Activated CD4-positive, alpha-beta T cell treated with anti-CD3 and anti-CD28 coated beads, Interleukin-2, amount 50 U/mL, for 16 hours (primary cell): ENCODE data around the gene PHF11.

ENCODE experiments used
- DNase-seq: peaks from one replicate; pipeline ENCODE4 v3.0.0-alpha.2; 2020

The PHF11 gene

DNA sequence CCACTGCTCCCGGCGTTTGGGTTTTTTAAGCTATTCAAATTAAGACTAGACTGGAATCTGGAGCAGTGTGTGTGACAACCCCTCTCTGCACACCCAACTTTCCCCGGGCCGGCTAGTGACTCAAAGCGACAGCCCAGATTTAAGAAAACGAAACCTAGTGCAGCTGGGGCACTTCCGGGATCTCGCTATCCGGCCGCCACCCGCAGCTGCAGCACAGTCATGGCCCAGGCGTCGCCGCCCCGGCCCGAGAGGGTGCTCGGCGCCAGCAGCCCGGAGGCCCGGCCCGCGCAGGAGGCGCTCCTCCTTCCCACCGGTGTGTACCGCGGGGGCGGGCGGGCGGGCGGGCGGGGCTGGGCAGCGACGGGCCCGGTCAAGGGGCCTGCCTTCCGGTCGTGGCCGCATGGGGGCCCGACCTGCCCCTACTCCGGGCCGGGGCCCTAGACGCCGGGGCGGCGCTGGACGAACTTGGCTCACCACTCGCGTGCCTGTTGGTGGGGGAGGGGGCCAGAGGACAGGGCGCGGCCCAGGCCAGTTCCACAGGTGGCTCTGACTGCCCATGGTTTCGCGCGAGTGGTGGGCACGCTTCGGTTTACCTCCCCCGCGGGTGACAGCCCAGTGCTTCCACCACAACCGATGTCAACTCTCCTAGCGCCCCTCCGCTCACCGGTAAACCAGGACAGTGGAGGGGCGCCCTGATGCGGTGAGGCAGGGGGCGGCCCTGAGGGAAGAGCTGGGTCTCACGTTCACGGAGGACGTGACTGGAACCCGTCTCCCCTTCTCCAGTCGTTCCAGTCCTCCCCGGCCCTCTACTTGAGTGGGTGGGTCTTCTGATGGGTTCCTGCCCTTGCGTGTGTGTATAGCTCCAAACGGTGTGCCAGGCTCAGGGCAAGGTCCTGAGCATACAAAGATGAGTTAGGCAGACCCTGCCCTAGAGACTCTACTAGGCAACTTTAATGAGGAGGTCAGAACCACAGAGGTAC, at the start of gene PHF11:
TSS of gene PHF11 (plus strand) at position 171 of the 980 bp plus-strand sequence. CDS start at position 220, 49 bp downstream.
- DNase-seq: peak; percentile 94

- DNase-seq: no peak
These were observed 49.3 kb upstream of the PHF11 start for GRCh38 chr13:49446473-49446872.

DNA sequence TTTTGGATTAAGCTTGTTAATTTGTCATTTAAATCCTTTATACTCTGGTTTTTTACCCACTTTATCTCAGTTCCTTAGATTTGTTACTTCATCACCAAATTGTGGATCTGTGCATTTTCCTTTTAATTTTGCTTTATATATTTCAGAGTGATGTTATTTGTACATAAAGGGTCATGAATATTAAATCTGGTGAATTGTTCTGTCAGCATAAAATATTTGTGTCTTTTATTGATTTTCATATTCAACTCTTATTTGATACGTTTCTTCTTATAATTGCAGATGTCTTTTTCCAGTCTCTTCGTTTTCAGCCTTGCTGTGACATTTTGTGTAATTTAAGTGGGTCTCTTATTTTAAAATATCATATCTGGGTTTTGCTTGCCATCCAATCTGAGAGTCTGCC, 47.0 kb upstream of the PHF11 start:
- no peak for DNase-seq

GRCh38 chr13:49450105-49450819, 45.5 kb upstream of the PHF11 start:
- peak; percentile 39 for DNase-seq

GRCh38 chr13:49452725-49453457, 42.9 kb upstream of the PHF11 start:
- DNase-seq: no peak

GRCh38 chr13:49453465-49453864, 42.3 kb upstream of the PHF11 start:
- DNase-seq: no peak

DNA sequence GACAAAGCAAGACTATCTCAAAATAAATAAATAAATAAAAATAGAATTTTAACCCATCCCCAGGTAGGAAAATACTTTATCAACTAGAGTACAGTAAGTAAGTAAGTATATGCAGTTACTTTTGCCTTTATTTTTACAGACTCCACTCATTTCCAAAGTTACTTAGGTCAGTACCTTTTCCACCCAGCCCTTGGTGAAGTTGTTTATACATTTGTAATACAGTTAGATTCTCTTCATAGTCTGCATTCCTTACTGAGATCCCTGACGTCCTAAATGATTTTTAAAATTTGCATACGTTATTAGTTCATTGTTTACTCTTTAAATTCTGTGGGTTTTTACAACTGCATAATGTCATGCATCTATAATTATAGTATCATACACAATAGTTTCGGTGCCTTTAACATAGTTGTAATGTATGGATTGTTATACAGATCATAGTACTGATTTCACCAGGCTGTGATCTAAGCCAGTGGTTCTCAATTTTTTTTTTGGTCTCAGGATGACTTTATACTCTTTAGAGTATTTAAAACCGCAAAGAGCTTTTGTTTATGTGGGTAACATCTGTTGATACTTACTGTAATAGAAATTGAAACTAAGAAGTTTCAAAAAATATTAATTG, 41.3 kb upstream of the PHF11 start:
- DNase-seq: peak; percentile 71

DNA sequence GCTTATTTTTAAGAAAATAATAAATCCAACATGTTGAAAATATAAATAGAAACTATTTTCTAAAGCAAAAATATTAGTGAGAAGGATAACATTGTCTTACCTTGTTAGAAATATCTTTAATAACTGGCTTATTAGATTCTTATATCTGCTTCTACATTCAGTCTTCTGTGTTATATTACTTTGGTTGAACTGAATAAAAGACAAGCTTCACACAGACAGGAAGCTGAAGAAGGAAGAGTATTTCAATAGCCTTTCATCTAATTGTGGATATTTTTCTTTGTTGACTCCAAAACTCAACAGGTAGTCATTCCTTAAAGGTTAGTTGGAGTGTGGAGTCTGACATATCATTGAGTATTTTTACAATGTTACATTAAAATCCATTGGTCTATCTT, 40.8 kb upstream of the PHF11 start:
- DNase-seq: no peak

DNA sequence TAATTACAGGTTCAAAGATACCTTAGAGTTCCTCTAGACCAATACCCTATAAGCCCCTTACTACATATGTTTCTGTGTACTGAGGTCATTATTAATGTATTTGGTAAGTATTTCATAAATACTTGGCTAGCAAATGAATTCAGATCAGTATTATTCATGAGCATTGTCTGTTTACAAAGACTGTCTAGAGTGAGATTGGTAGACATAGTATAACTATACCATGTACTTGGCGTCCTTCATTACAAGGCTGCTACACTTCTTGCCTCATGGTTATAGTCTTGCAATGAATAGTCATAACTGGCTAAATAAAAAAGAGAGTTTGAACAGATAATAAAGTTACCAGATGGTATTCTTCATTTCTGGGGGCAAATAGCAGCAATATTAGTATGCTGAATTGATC, 39.6 kb upstream of the PHF11 start:
- no peak for DNase-seq

DNA sequence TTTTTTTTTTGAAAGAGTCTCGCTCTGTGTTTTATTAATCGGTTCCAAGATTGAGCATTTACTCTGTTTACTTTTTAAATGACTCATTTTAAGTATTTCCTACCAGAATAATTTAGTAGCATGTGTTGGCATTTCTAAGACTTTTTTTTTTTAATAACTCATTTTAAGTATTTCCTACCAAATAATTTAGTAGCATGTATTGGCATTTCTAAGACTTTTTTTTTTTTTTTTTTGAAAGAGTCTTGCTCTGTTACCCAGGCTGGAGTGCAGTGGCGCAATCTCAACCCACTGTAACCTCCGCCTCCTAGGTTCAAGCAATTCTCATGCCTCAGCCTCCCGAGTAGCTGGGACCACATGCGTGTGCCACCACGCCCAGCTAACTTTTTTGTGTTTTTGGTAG, 38.5 kb upstream of the PHF11 start:
- DNase-seq: no peak

- DNase-seq: peak; percentile 41
These were observed 36.2 kb upstream of the PHF11 start for GRCh38 chr13:49459580-49459979.

GRCh38 chr13:49464085-49464484, 31.7 kb upstream of the PHF11 start:
- DNase-seq: no peak

DNA sequence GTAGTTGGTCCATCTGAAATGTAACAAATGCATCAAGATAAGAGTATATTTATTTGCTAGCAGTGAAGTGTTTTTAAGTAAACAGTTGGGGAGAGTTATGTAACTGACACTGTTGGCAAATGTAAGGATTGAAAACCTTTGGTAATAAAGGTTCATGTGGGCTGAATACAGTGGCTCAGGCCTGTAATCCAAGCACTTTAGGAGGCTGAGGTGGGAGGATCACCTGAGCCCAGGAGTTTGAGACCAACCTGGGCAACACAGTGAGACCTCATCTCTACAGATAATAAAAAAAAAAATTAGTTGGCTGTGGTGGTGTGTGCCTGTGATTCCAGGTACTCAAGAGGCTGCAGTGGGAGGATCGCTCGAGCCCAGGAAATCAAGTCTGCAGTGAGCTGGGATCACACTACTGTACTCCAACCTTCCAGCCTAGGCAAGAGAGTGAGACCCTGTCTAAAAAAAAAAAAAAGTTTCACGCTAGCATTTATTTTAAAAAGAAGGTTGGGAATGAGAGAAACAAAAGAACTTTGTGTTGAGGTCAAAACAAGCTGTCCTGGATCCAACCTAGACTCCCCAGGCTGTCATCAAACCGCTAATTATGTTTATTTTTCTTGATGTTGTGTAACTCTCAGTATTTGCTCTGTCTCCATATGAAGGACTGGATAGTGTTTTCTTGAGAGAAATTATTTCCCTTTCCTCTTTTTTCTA, 31.0 kb upstream of the PHF11 start:
- DNase-seq: no peak

GRCh38 chr13:49466292-49466838, 29.4 kb upstream of the PHF11 start:
- DNase-seq: no peak

- DNase-seq: no peak
These were observed 23.6 kb upstream of the PHF11 start for GRCh38 chr13:49472186-49472585.

DNA sequence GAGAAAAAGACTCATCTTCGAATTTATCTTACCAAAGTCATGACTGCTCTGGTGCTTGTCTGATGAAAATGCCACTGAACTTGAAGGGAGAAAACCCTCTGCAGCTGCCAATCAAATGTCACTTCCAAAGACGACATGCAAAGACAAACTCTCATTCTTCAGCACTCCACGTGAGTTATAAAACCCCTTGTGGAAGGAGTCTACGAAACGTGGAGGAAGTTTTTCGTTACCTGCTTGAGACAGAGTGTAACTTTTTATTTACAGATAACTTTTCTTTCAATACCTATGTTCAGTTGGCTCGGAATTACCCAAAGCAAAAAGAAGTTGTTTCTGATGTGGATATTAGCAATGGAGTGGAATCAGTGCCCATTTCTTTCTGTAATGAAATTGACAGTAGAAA, 19.2 kb upstream of the PHF11 start:
- DNase-seq: no peak

- DNase-seq: no peak
These were observed 14.0 kb upstream of the PHF11 start for GRCh38 chr13:49481788-49482187.

GRCh38 chr13:49488563-49488962, 7.2 kb upstream of the PHF11 start:
- no peak for DNase-seq

- no peak for DNase-seq
These were observed 1.1 kb upstream of the PHF11 start for GRCh38 chr13:49494645-49495044.

DNA sequence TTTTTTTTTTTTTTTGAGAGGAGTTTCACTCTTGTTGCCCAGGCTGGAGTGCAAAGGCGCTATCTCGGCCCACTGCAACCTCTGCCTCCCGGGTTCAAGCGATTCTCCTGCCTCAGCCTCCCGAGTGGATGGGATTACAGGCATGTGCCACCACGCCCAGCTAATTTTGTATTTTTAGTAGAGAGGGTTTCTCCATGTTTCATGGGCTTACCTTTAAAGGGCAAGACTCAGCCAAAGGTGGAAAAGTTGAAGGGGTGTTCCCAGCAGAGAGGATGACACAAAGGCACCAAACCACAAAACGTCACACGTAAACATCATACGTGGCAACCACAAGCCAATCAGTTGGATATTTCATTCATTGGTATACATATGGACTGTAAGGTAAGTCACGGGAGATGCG, 1.1 kb downstream of the PHF11 start:
- DNase-seq: peak; percentile 65

GRCh38 chr13:49497272-49497671, 1.5 kb downstream of the PHF11 start:
- DNase-seq: no peak

- DNase-seq: peak; percentile 27
These were observed 2.5 kb downstream of the PHF11 start for GRCh38 chr13:49498206-49498605.
